ENCODE data around the gene LMX1B.
A peak's percentile ranks its signal among the peaks of the same experiment; 100 is the strongest.

Gene LMX1B

DNA sequence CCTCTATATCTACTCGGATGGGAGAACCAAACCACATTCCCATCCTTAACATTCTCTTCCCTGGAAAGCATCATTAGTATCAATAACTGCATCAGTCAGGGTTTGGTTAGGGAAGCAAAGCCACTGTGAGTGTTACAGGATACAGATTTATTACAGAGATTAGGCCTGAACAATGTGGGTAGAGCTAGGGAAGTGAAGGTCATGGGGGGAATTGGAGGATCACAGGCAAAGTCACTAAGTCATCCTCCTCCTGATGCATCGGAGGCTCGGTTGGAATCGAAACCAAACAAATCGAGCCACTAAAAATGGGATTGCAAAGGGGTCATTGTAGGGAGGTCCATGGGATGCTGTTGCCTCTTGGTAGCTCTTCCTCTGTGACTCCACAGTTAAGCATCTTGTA, 129.3 kb downstream of the LMX1B start:
- H3K4me3 ChIP-seq (ENCODE audit: low read length): no peak overlapping the region
- H3K4me2 ChIP-seq (ENCODE audit: low read length): no peak overlapping the region
- H3K4me1 ChIP-seq (ENCODE audit: control insufficient read depth, low read length): peaks cover 33% of the 10 kb centered on the region
- TF ChIP-seq, protein P1, sequence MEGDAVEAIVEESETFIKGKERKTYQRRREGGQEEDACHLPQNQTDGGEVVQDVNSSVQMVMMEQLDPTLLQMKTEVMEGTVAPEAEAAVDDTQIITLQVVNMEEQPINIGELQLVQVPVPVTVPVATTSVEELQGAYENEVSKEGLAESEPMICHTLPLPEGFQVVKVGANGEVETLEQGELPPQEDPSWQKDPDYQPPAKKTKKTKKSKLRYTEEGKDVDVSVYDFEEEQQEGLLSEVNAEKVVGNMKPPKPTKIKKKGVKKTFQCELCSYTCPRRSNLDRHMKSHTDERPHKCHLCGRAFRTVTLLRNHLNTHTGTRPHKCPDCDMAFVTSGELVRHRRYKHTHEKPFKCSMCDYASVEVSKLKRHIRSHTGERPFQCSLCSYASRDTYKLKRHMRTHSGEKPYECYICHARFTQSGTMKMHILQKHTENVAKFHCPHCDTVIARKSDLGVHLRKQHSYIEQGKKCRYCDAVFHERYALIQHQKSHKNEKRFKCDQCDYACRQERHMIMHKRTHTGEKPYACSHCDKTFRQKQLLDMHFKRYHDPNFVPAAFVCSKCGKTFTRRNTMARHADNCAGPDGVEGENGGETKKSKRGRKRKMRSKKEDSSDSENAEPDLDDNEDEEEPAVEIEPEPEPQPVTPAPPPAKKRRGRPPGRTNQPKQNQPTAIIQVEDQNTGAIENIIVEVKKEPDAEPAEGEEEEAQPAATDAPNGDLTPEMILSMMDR (IDR thresholded peaks at IDR 0.05; ENCODE audit: low read depth, low read length, poor library complexity, severe bottlenecking): no peak
- no peak for TF ChIP-seq EZH2phosphoT487 (IDR thresholded peaks at IDR 0.05; ENCODE audit: borderline replicate concordance, low read length)
- H3K79me2 ChIP-seq (ENCODE audit: control insufficient read depth, low read length): no peaks in the 10 kb centered on the region
- H3K9me3 ChIP-seq (ENCODE audit: control insufficient read depth, insufficient read depth, low read length): no peaks in the 10 kb centered on the region
- H3K9me2 ChIP-seq (replicated peaks; ENCODE audit: control insufficient read depth, low read length): no peaks in the 10 kb centered on the region
- H3K27me3 ChIP-seq (ENCODE audit: control insufficient read depth, low read length): no peaks in the 10 kb centered on the region
- no peaks in the 10 kb centered on the region for H4K20me1 ChIP-seq (ENCODE audit: control insufficient read depth, insufficient read depth, low read depth, low read length)
- no peaks in the 10 kb centered on the region for H3K36me3 ChIP-seq (ENCODE audit: control insufficient read depth, low read length)
- no peak overlapping the region for H3K27ac ChIP-seq (ENCODE audit: low read depth, low read length)
- peaks cover 12% of the 10 kb centered on the region for H3F3A ChIP-seq (ENCODE audit: control insufficient read depth, insufficient read depth)

DNA sequence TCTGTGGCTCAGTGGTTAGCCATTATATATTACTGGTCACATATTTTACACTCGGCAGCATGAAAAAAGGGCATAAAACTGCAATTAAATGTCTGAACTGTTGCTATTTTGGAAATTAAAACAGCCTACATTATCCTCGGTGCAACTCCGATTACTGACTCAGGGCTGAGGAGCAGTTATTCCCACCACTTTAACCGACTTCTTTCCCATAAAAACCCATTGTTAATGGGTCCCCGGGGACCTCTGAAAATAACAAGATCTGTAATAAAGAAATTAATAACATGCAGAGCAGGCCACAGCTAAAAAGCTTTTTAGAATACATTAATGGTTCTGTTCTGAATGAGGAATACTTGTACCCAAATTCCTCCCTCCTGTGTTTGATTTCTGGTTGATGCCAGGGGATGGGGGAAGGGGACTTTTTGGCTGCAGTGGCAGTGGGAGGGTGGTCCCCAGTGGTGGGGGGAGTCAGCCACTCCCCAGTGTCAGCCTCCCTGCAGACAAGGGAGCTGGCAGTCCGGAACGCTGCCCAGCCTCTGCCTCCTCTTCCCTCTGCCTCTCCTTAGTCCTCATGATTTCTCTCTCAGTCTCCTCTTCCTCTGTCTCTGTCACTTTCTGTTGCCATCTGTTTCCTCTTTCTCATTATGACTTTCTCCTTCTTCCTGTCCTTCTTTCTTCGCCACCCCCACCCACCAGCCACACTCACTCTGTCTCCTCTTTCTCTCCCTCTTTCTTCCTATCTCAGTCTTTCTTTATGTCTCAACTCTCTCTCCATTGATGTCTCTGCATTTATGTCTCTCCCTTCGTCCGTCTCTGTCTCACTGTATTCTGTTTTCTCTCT, 132.1 kb downstream of the LMX1B start:
- Histone ChIP-seq H3K4me3 (ENCODE audit: low read length) (peak overlapping the region; percentile 50), H3K4me1 (ENCODE audit: control insufficient read depth, low read length) (peaks cover 51% of the 10 kb centered on the region), H4K20me1 (ENCODE audit: control insufficient read depth, insufficient read depth, low read depth, low read length) (no peaks in the 10 kb centered on the region), H3F3A (ENCODE audit: control insufficient read depth, insufficient read depth) (peaks cover 16% of the 10 kb centered on the region), H3K36me3 (ENCODE audit: control insufficient read depth, low read length) (no peaks in the 10 kb centered on the region), H3K4me2 (ENCODE audit: low read length) (peak overlapping the region; percentile 69), H3K27me3 (ENCODE audit: control insufficient read depth, low read length) (no peaks in the 10 kb centered on the region), H3K9me3 (ENCODE audit: control insufficient read depth, insufficient read depth, low read length) (no peaks in the 10 kb centered on the region), H3K9me2 (replicated peaks; ENCODE audit: control insufficient read depth, low read length) (no peaks in the 10 kb centered on the region), H3K79me2 (ENCODE audit: control insufficient read depth, low read length) (no peaks in the 10 kb centered on the region), H3K27ac (ENCODE audit: low read depth, low read length) (peak overlapping the region; percentile 85)
- TF ChIP-seq EZH2phosphoT487 (IDR thresholded peaks at IDR 0.05; ENCODE audit: borderline replicate concordance, low read length): no peak
- TF ChIP-seq, protein P1 (IDR thresholded peaks at IDR 0.05; ENCODE audit: low read depth, low read length, poor library complexity, severe bottlenecking): no peak
